ENCODE data around the gene GCFC2.

Gene GCFC2

DNA sequence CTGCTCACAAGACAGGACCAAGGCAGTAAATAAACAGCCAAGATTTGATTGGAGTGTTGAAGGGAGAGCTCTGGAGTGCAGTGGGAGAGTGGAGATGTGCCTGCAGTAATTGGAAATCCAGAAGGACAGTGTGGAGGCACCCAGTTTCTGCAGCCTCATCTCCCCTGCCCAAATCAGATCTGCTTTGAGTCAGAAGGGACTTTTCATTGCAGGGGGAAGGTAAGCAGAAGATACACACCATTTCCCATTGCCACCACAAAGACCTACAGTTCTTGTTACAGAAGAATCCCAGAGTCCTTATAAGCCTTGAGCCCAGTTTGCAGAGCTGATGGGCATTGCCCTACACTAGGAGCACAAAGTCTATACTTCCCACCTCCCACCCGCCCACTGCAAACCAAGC is 27.2 kb upstream of the GCFC2 start:
- no peak overlapping the region for H2AFZ ChIP-seq (ENCODE audit: low read depth, low read length)
- no peaks in the 10 kb centered on the region for H4K20me1 ChIP-seq (ENCODE audit: insufficient read depth, low read length)
- H3K27ac ChIP-seq (ENCODE audit: low read length), result no peak overlapping the region
- no peak overlapping the region for H3K4me2 ChIP-seq (ENCODE audit: low read length)
- no peak overlapping the region for H3K4me3 ChIP-seq (ENCODE audit: low read length)
- no peaks in the 10 kb centered on the region for H3K79me2 ChIP-seq (ENCODE audit: low read length)
- no peaks in the 10 kb centered on the region for H3K9me3 ChIP-seq (ENCODE audit: insufficient read depth, low read length)
- no peak for TF ChIP-seq EZH2phosphoT487 (IDR thresholded peaks at IDR 0.05; ENCODE audit: low read depth)
- TF ChIP-seq, protein P1, sequence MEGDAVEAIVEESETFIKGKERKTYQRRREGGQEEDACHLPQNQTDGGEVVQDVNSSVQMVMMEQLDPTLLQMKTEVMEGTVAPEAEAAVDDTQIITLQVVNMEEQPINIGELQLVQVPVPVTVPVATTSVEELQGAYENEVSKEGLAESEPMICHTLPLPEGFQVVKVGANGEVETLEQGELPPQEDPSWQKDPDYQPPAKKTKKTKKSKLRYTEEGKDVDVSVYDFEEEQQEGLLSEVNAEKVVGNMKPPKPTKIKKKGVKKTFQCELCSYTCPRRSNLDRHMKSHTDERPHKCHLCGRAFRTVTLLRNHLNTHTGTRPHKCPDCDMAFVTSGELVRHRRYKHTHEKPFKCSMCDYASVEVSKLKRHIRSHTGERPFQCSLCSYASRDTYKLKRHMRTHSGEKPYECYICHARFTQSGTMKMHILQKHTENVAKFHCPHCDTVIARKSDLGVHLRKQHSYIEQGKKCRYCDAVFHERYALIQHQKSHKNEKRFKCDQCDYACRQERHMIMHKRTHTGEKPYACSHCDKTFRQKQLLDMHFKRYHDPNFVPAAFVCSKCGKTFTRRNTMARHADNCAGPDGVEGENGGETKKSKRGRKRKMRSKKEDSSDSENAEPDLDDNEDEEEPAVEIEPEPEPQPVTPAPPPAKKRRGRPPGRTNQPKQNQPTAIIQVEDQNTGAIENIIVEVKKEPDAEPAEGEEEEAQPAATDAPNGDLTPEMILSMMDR (IDR thresholded peaks at IDR 0.05; ENCODE audit: low read depth, low read length), result no peak
- H3K27me3 ChIP-seq (ENCODE audit: low read depth, low read length), result no peaks in the 10 kb centered on the region
- no peaks in the 10 kb centered on the region for H3K36me3 ChIP-seq (replicated peaks; ENCODE audit: low read depth, low read length)
- H3K4me1 ChIP-seq (ENCODE audit: low read length), result peaks cover 6% of the 10 kb centered on the region
- H3K9ac ChIP-seq (ENCODE audit: low read length), result no peak overlapping the region

DNA sequence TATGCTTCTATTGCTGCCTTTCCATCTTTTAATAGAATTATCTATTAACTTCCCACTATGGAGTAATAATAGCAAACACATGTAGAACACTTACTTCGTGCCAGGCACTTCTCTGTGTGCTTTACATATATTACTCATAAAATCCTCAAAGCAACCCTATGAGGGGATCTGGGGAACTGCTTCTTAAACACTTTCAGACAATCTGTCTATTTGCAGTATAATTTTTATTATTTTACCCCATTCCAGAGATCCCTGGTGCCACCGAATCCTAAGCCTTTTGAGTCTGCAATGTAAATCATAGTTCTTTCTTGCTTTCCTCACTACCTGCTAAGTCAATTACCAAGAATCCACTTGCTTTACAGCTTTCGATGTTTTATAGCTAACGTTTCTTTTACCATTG is 25.6 kb upstream of the GCFC2 start:
- H3K36me3 ChIP-seq (replicated peaks; ENCODE audit: low read depth, low read length), result no peaks in the 10 kb centered on the region
- no peaks in the 10 kb centered on the region for H3K9me3 ChIP-seq (ENCODE audit: insufficient read depth, low read length)
- no peak overlapping the region for H3K4me2 ChIP-seq (ENCODE audit: low read length)
- no peaks in the 10 kb centered on the region for H3K27me3 ChIP-seq (ENCODE audit: low read depth, low read length)
- no peak overlapping the region for H3K27ac ChIP-seq (ENCODE audit: low read length)
- H4K20me1 ChIP-seq (ENCODE audit: insufficient read depth, low read length), result no peaks in the 10 kb centered on the region
- no peak for TF ChIP-seq EZH2phosphoT487 (IDR thresholded peaks at IDR 0.05; ENCODE audit: low read depth)
- TF ChIP-seq, protein P1 (IDR thresholded peaks at IDR 0.05; ENCODE audit: low read depth, low read length), result no peak
- no peak overlapping the region for H3K4me3 ChIP-seq (ENCODE audit: low read length)
- H3K4me1 ChIP-seq (ENCODE audit: low read length), result peaks cover 6% of the 10 kb centered on the region
- H3K79me2 ChIP-seq (ENCODE audit: low read length), result no peaks in the 10 kb centered on the region
- H2AFZ ChIP-seq (ENCODE audit: low read depth, low read length), result no peak overlapping the region
- H3K9ac ChIP-seq (ENCODE audit: low read length), result no peak overlapping the region

DNA sequence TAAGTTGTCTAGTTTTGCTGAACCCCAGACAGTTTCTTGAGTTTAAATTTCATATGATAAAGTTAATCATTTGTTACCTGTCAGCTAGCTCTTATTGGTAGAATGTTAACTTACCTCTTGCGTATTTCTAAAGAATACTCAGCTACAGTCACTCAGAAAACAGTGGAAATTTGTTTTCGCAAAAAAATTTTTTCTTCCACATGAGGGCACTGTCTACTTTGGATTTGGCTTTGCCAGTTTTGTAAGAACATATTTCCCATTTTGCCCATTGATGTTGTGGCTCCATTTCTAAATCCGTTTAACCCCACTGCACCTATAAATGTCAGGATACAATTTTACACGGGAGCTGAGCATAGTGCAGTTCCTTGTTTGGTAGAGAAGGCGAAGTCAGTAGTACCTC is 19.1 kb upstream of the GCFC2 start:
- H3K4me3 ChIP-seq (ENCODE audit: low read length), result no peak overlapping the region
- H4K20me1 ChIP-seq (ENCODE audit: insufficient read depth, low read length), result no peaks in the 10 kb centered on the region
- H3K9ac ChIP-seq (ENCODE audit: low read length), result no peak overlapping the region
- H3K4me2 ChIP-seq (ENCODE audit: low read length), result no peak overlapping the region
- H3K79me2 ChIP-seq (ENCODE audit: low read length), result no peaks in the 10 kb centered on the region
- H3K36me3 ChIP-seq (replicated peaks; ENCODE audit: low read depth, low read length), result no peaks in the 10 kb centered on the region
- H2AFZ ChIP-seq (ENCODE audit: low read depth, low read length), result no peak overlapping the region
- no peaks in the 10 kb centered on the region for H3K9me3 ChIP-seq (ENCODE audit: insufficient read depth, low read length)
- no peaks in the 10 kb centered on the region for H3K27me3 ChIP-seq (ENCODE audit: low read depth, low read length)
- H3K27ac ChIP-seq (ENCODE audit: low read length), result no peak overlapping the region
- no peak for TF ChIP-seq EZH2phosphoT487 (IDR thresholded peaks at IDR 0.05; ENCODE audit: low read depth)
- TF ChIP-seq, protein P1 (IDR thresholded peaks at IDR 0.05; ENCODE audit: low read depth, low read length), result peak; percentile 70
- H3K4me1 ChIP-seq (ENCODE audit: low read length), result no peaks in the 10 kb centered on the region

DNA sequence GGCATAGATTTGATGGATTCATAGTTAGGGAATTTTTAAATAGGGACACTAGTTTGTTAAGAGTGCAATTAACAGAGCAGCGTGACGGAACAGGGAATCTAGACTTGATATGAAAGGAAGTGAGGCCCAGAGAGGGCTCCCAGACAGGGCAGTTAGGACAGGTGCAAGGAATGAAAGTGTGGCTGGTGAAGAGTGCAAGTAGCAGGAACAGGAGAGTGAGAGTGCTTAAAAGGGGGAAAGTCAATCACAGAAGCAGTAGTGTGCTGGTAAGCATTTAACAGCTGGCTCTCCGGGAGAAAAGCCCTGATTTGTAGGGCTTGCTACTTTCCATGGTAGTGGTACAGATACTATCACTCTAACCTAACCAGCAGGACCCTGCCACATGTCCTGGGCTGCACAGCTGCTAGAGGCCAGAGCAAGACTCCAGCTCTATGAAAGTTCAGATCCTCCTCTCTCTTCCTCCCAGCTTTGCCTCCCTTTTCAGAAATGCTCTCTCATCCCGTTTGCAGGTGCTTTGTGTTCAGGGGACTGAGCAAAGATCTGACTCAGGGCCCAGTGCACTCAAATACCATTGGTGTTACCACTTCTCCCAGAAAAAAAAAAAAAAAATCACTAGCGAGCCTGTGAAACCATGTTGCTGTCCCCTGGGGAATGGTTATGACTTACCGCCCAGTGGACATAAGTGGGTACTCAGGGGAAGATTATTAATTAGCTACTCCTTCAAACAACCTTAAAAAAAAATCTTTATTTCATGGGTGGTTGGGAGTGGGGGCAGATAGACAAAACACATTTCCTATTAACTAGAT is 18.1 kb upstream of the GCFC2 start:
- Histone ChIP-seq H2AFZ (ENCODE audit: low read depth, low read length) (no peak overlapping the region), H3K4me1 (ENCODE audit: low read length) (no peaks in the 10 kb centered on the region), H4K20me1 (ENCODE audit: insufficient read depth, low read length) (no peaks in the 10 kb centered on the region), H3K9ac (ENCODE audit: low read length) (no peak overlapping the region), H3K27me3 (ENCODE audit: low read depth, low read length) (no peaks in the 10 kb centered on the region), H3K4me2 (ENCODE audit: low read length) (no peak overlapping the region), H3K9me3 (ENCODE audit: insufficient read depth, low read length) (no peaks in the 10 kb centered on the region), H3K4me3 (ENCODE audit: low read length) (no peak overlapping the region), H3K79me2 (ENCODE audit: low read length) (no peaks in the 10 kb centered on the region), H3K36me3 (replicated peaks; ENCODE audit: low read depth, low read length) (no peaks in the 10 kb centered on the region), H3K27ac (ENCODE audit: low read length) (no peak overlapping the region)
- TF ChIP-seq EZH2phosphoT487 (IDR thresholded peaks at IDR 0.05; ENCODE audit: low read depth), result no peak
- TF ChIP-seq, protein P1 (IDR thresholded peaks at IDR 0.05; ENCODE audit: low read depth, low read length), result no peak

Measured in OCI-LY3 (cell line).